Middle frontal gyrus (tissue), 1 donor: ENCODE measurements around the gene PJA2.
"Not testable (repeated sequence)": the region's sequence is repeated elsewhere in the genome, so short reads cannot be mapped to it uniquely, and the experiment has no call there.

Source experiments
- DNase-seq: peaks from one replicate; pipeline ENCODE4 v3.0.0-alpha.2; 2015; ENCODE audit warnings: low spot score; ENCODE audit errors: extremely low spot score

Gene PJA2

DNA sequence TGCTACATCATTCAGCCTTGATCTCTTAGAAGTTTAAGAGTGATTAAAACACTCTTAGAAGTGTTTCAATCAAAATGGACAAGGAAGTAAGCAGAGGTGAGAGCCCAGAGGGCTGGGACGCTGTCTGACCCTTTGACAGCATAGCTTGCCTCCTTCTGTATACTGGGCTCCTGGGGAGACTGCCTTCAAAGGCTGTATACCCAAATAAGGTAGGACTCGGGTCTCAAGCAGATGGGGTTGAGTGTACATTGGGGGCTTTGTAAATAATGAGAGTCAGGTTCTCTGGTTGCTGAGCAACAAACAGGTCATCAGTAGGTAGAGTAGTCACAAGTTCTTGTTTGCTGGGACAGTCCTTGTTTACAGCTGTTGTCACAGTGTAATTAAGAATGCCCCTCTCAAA, 97.1 kb downstream of the PJA2 start:
- DNase-seq, result no peak

- DNase-seq, result no peak
Observed at GRCh38 chr5:109310315-109310714, 99.5 kb downstream of the PJA2 start.

DNA sequence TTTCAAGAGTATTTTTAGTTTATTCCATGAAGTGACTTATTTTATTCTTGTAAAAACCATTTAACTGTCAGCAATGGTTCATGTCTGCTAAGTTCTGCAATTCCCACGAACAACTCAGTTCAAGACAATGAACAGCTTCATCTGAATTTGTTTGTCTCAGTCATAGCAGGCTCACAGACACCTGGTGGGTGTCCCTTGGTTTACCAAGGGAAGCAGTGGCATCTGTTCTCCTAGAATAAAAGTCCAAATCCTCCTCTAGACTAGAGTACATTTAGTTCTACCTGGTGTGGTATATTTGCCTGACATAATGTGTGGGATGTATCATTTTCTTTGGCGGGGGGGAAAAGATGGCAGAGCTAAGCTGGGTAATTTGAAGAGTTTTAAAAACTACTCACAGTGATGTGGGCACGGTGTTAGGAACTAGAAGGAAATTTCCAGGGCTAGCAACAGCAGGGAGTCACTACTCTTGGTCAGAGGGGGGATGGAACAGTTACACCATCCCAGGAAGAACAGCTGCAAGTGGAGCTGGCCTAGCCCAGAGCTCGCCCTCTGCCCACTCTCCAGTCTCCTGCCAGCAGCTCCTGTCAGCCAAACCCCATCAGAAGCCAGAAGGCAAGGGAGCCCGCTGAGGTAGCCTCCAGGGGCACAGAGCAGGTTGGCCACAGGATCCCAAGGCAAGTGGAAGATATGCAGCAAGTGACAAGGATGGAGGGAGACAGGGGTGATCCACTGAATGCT, 100.3 kb downstream of the PJA2 start:
- DNase-seq, result peak; percentile 18

DNA sequence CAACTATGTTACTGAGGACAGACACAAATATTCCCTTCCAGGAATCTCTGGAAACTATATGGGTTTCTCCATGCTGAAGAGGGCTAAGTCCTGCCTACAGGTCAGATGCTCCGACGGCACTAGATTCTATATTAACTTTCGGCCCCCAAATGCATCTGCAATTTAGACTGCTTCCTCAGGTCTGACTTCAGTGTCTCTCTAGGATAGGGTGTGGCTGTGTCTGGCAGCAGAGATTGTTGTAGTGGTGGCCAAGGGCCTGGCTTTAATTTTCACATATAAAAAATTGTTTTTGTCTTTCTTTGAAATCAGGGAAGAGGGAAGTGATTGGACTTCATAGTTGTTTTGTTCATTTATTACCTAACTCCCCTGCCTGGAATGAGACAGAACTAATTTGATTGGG, 101.8 kb downstream of the PJA2 start:
- DNase-seq, result no peak

DNA sequence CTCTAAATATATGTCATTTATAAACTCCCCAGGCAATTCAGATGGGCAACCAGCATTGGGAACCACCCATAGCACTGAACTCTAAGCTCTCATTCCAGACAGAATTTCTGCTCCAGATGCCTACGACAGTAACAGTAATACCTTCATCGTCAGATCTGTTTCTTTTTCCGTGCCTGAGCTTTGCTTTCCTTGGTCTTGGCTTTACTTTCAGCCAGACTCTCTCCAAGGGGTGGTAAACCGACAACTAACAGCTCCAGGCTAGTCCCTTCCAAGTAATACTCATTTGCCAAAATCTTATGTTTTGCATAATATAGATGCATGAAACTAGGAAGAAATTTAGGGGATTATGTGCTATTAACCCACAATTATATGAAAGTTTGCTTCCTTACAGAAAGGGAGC, 102.3 kb downstream of the PJA2 start:
- no peak for DNase-seq

GRCh38 chr5:109305352-109305751, 104.4 kb downstream of the PJA2 start:
- no peak for DNase-seq

DNA sequence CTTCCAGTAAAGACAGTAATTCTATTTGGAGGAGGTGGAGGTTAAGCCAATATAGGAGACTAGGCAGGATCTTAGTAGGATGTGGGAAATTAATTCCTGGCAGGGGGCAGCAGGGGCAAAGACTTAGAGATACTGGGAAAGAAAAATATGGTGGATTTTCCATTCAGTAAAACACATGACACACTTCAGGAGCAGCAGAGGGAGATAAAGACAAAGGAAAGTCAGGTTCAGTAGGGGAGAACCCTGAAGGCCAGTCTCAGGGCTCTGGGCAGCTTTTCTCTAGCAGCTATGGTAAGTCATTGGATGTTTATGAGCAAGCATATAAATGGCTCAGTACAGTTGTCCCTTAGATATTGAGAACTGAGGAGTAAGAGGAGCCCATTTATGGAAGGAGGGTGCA, 105.5 kb downstream of the PJA2 start:
- DNase-seq, result no peak

DNA sequence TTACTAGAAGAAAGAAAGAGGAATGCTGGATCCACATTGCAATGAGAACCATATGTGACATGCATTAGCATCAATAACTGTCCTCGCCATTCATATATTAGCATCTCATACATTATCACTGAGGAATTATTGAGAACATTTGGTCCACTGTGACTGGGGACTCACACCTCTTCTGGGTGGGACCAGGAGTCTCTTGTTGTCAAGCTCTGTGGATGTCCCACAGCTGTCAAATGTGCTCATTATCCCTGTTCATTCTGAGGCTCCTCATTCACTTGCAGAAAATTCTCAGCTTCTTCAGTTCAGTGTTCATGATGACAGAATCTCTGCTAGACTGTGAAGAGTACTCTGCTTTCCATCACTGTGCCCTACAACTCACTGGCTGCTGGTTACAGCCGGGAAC, 109.4 kb downstream of the PJA2 start:
- no peak for DNase-seq

DNA sequence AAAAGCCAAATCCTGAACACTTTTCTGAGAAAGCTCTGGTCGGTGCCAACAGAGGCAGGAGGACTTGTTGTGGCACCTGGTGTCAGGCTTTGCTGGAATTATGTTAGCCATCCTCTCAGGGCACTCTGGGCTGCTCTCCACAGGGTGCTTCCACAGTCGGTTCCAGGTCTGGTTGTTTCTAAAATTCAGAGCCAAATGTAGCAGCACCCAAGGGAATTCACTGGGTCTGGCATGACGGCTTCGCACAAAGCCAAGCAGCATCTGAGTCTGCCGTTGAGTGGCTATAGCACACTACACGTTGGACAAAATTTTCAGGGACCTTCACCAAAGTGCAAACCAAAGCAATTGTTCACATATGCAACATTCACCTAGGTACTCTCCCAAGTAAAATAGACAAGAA, 110.2 kb downstream of the PJA2 start:
- no peak for DNase-seq

GRCh38 chr5:109298794-109299193, 111.0 kb downstream of the PJA2 start:
- DNase-seq, result no peak

GRCh38 chr5:109297900-109298299, 111.9 kb downstream of the PJA2 start:
- no peak for DNase-seq

GRCh38 chr5:109291090-109291489, 118.7 kb downstream of the PJA2 start:
- no peak for DNase-seq

DNA sequence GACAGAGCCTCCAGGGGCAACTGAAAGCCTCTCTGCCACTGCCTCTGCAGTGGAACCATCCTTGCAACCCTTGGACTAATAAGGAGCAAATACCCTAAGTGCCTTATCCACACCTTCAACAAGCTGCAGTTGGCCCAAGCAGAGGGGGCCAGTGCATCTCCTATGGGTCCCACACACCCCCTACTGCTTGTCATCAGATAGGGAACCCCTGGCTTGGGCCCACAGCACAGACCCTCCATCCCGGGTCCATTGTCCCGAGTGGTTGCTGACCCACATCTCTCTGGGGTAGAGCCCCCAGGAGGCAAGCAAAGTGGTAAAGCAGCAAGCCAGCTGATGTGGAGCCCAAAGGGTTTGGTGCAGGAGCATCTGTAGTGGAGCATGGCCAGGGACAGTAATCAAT, 119.5 kb downstream of the PJA2 start:
- no peak for DNase-seq

GRCh38 chr5:109286628-109287027, 123.1 kb downstream of the PJA2 start:
- DNase-seq, result not testable (repeated sequence)
